SK-N-SH (cell line): ENCODE measurements around the gene OR2T5.
"Not testable (repeated sequence)": the region's sequence is repeated elsewhere in the genome, so short reads cannot be mapped to it uniquely, and the experiment has no call there.

ENCODE experiments used
- CTCF ChIP-seq: fragments of 200-600 bp; sonication (generic); IDR thresholded peaks from 2 replicates; pipeline ENCODE4 v1.6.1; 2017; ENCODE audit warnings: antibody characterized with exemption, mild to moderate bottlenecking, moderate library complexity
- ELF1 ChIP-seq: IDR thresholded peaks from 2 replicates; pipeline ENCODE4 v1.4.0; 2012
- GABPA ChIP-seq: IDR thresholded peaks from 2 replicates; pipeline ENCODE4 v1.4.0; 2012; ENCODE audit warnings: low read depth, mild to moderate bottlenecking
- MAX ChIP-seq: IDR thresholded peaks from 2 replicates; pipeline ENCODE4 v1.4.0; 2012; ENCODE audit warnings: low read depth
- NRF1 ChIP-seq: IDR thresholded peaks from 2 replicates; pipeline ENCODE4 v1.6.1; 2012; ENCODE audit warnings: low read depth, mild to moderate bottlenecking, low read length
- PBX3 ChIP-seq: IDR thresholded peaks from 2 replicates; pipeline ENCODE4; 2012
- POLR2AphosphoS5 ChIP-seq: IDR thresholded peaks from 2 replicates; pipeline ENCODE4 v1.6.1; 2012; ENCODE audit warnings: low read depth, low read length
- RCOR1 ChIP-seq: fragments of 150-350 bp; IDR thresholded peaks from 2 replicates; pipeline ENCODE4 v1.6.1; 2017; ENCODE audit warnings: antibody characterized with exemption, low read length
- REST ChIP-seq: IDR thresholded peaks from 2 replicates; pipeline ENCODE4 v1.6.1; 2012; ENCODE audit warnings: mild to moderate bottlenecking, low read depth, low read length, moderate library complexity
- RFX5 ChIP-seq: IDR thresholded peaks from 2 replicates; pipeline ENCODE4 v1.6.1; 2012; ENCODE audit warnings: mild to moderate bottlenecking, improper control_type of control experiment, low read length
- TAF1 ChIP-seq: IDR thresholded peaks from 2 replicates; pipeline ENCODE4 v1.6.1; 2012; ENCODE audit warnings: low read depth, mild to moderate bottlenecking, low read length, moderate library complexity, borderline replicate concordance
- USF1 ChIP-seq: IDR thresholded peaks from 2 replicates; pipeline ENCODE4 v1.4.0; 2012; ENCODE audit warnings: low read depth, borderline replicate concordance
- USF2 ChIP-seq: fragments of 150-350 bp; IDR thresholded peaks from 2 replicates; pipeline ENCODE4 v1.6.1; 2017; ENCODE audit warnings: antibody characterized with exemption, low read length, low read depth, borderline replicate concordance

- not testable (repeated sequence) for TF ChIP-seq USF1, MAX, CTCF, USF2, RFX5, NRF1, TAF1, POLR2AphosphoS5, PBX3, REST, RCOR1, ELF1, GABPA
These were observed 38.4 kb upstream of the OR2T5 start for GRCh38 chr1:248449821-248450465.
